Right cardiac atrium (tissue), 5 donors: ENCODE data around the gene PDE8B. TPM values are rescaled to one million over a fixed set of nuclear protein-coding genes. Genes with fewer than 3 reads are reported as not detected.
"Not testable (repeated sequence)": the region's sequence is repeated elsewhere in the genome, so short reads cannot be mapped to it uniquely, and the experiment has no call there.

Source experiments
- ATAC-seq, 2 donors: fragments of 200-7000 bp; cut with Tn5 transposase; one replicate each; pipeline versions ENCODE4 v1.8.0 to v1.9.1; 2020; ENCODE audit warnings: moderate library complexity in 2 of 2, mild to moderate bottlenecking in 1 of 2
- DNase-seq, 3 donors: peaks; one replicate each; pipeline ENCODE4 v3.0.0-alpha.2; 2020
- H3K27ac ChIP-seq: one replicate; pipeline ENCODE4 v1.5.1; 2013; ENCODE audit warnings: mild to moderate bottlenecking, low read length, control low read depth, moderate library complexity
- H3K27me3 ChIP-seq: one replicate; pipeline ENCODE4 v1.6.1; 2013; ENCODE audit not compliant: control insufficient read depth, insufficient read depth
- H3K4me1 ChIP-seq: one replicate; pipeline ENCODE4 v1.6.1; 2013; ENCODE audit warnings: low read length; ENCODE audit not compliant: control insufficient read depth, insufficient read depth
- H3K4me3 ChIP-seq: one replicate; pipeline ENCODE4 v1.5.1; 2013; ENCODE audit warnings: low read length, control low read depth
- H3K9me3 ChIP-seq: one replicate; pipeline ENCODE4 v1.6.1; 2013; ENCODE audit warnings: low read length; ENCODE audit not compliant: control insufficient read depth
- WGBS: extraction: QIAGEN DNeasy Blood & Tissue Kit; methylation state at CpG from one replicate; pipeline ENCODE4 v1.1.7; 2013; 5-methylcytosine and 5-hydroxymethylcytosine counted together
- intact Hi-C, 4 donors: fragments of 100-400 bp; cut with DNase I; formaldehyde crosslinking; loops; one replicate each; pipeline versions ENCODE4 v1.11.0 to v1.14.0; 2022 to 2023
- polyA plus RNA-seq: library from polyadenylated mRNA; stranded (reverse); fragments of 200-250 nt; gene quantifications from one replicate; pipeline ENCODE4 v1.2.3, GENCODE V29; 2013
- total RNA-seq, 4 donors: library from RNA; stranded (reverse); fragmentation: NEBNext Ultra II Directional; extraction: Animal tissue kit (Norgen Biotek cat#: 25700); gene quantifications; one replicate each; pipeline ENCODE4 v1.2.1, GENCODE V29; 2021
- donor health status: healthy with polysubstance abuse.
- donor health status: DM: no; HTN: yes; CAD: no.
- donor health status: DM: no; HTN: no; CAD: no.
- donor health status: DM: no; HTN: yes; CAD: no; lungs with severe emphysema.
- donor health status: DM: yes; HTN: yes; CAD: no.

Gene PDE8B
- total and polyA plus RNA-seq, 5 donors = 15.1 to 71.2 (median 43.8) TPM

GRCh38 chr5:77366717-77367500 is 156.4 kb downstream of the PDE8B start:
- H3K4me1 ChIP-seq = peaks cover 3% of the 10 kb centered on the region
- intact Hi-C loops = no loop called here
- H3K27me3 ChIP-seq = no peaks in the 10 kb centered on the region
- no peak for ATAC-seq
- no peaks in the 10 kb centered on the region for H3K9me3 ChIP-seq
- H3K27ac ChIP-seq = no peak overlapping the region
- 88% methylated on average over 5 of the region's 5 CpGs for WGBS
- DNase-seq = no peak
- no peak overlapping the region for H3K4me3 ChIP-seq

GRCh38 chr5:77367741-77368140 is 157.3 kb downstream of the PDE8B start:
- Histone ChIP-seq H3K27me3 (no peaks in the 10 kb centered on the region), H3K27ac (peak overlapping the region; percentile 45), H3K4me3 (no peak overlapping the region), H3K9me3 (no peaks in the 10 kb centered on the region), H3K4me1 (peaks cover 3% of the 10 kb centered on the region)
- 72% methylated on average over 4 of the region's 4 CpGs for WGBS
- ATAC-seq (peak in 1 of 2 donors; percentile 69), DNase-seq (peak in 1 of 3 donors; percentile 17)
- intact Hi-C loops = no loop called here

GRCh38 chr5:77368367-77368766 is 157.9 kb downstream of the PDE8B start:
- intact Hi-C loops = no loop called here
- Histone ChIP-seq H3K27me3 (no peaks in the 10 kb centered on the region), H3K27ac (peak overlapping the region; percentile 74), H3K4me3 (no peak overlapping the region), H3K9me3 (no peaks in the 10 kb centered on the region), H3K4me1 (peaks cover 3% of the 10 kb centered on the region)
- peak in 1 of 3 donors; percentile 19 for DNase-seq
- ATAC-seq = peak; percentile 72 to 86
- WGBS = 63% methylated on average over 5 of the region's 5 CpGs

- H3K27ac ChIP-seq = no peak overlapping the region
- intact Hi-C loops = no loop called here
- peaks cover 3% of the 10 kb centered on the region for H3K4me1 ChIP-seq
- DNase-seq (no peak), ATAC-seq (no peak)
- no peaks in the 10 kb centered on the region for H3K27me3 ChIP-seq
- no peaks in the 10 kb centered on the region for H3K9me3 ChIP-seq
- H3K4me3 ChIP-seq = no peak overlapping the region
- 58% methylated on average over 2 of the region's 2 CpGs for WGBS
Measured at GRCh38 chr5:77369566-77369965, 159.1 kb downstream of the PDE8B start.

GRCh38 chr5:77374686-77375085 is 164.2 kb downstream of the PDE8B start:
- H3K4me3 ChIP-seq = no peak overlapping the region
- no peaks in the 10 kb centered on the region for H3K9me3 ChIP-seq
- intact Hi-C loops = no loop called here

GRCh38 chr5:77376609-77377300 is 166.3 kb downstream of the PDE8B start:
- Histone ChIP-seq H3K9me3 (no peaks in the 10 kb centered on the region), H3K27me3 (no peaks in the 10 kb centered on the region), H3K4me1 (no peaks in the 10 kb centered on the region), H3K27ac (no peak overlapping the region), H3K4me3 (no peak overlapping the region)
- no peak for ATAC-seq
- intact Hi-C loops = no loop called here
- no peak for DNase-seq
- 84% methylated on average over 5 of the region's 5 CpGs for WGBS

More at GRCh38 chr5:77374686-77375085, 164.2 kb downstream of the PDE8B start:
- Histone ChIP-seq H3K27ac (no peak overlapping the region), H3K27me3 (no peaks in the 10 kb centered on the region), H3K4me1 (no peaks in the 10 kb centered on the region)
- 82% methylated on average over 3 of the region's 3 CpGs for whole genome bisulfite sequencing
- no peak for ATAC-seq
- DNase-seq = no peak

GRCh38 chr5:77379558-77380061 is 169.1 kb downstream of the PDE8B start:
- ATAC-seq (no peak), DNase-seq (no peak)
- no peak overlapping the region for H3K27ac ChIP-seq
- 65% methylated on average over 6 of the region's 6 CpGs for WGBS
- H3K4me1 ChIP-seq = no peaks in the 10 kb centered on the region
- no peak overlapping the region for H3K4me3 ChIP-seq
- intact Hi-C loops = no loop called here
- H3K9me3 ChIP-seq = no peaks in the 10 kb centered on the region
- no peaks in the 10 kb centered on the region for H3K27me3 ChIP-seq

- WGBS = 70% methylated on average over 4 of the region's 4 CpGs
- intact Hi-C loops = no loop called here
Measured at GRCh38 chr5:77380636-77381035, 170.2 kb downstream of the PDE8B start.

GRCh38 chr5:77383336-77383735 is 172.9 kb downstream of the PDE8B start:
- DNase-seq, H3K9me3 ChIP-seq, H3K4me1 ChIP-seq, H3K27me3 ChIP-seq, H3K4me3 ChIP-seq, ATAC-seq, H3K27ac ChIP-seq, intact Hi-C loops: not testable (repeated sequence)
- 87% methylated on average over 2 of the region's 2 CpGs for WGBS

More at GRCh38 chr5:77380636-77381035, 170.2 kb downstream of the PDE8B start:
- Histone ChIP-seq H3K9me3 (no peaks in the 10 kb centered on the region), H3K27ac (no peak overlapping the region), H3K27me3 (no peaks in the 10 kb centered on the region), H3K4me3 (no peak overlapping the region), H3K4me1 (no peaks in the 10 kb centered on the region)
- no peak for ATAC-seq
- no peak for DNase-seq

- H3K4me3 ChIP-seq, H3K4me1 ChIP-seq, intact Hi-C loops, H3K27me3 ChIP-seq, DNase-seq, ATAC-seq, H3K27ac ChIP-seq, H3K9me3 ChIP-seq: not testable (repeated sequence)
- 96% methylated on average over 1 of the region's 1 CpG for WGBS
Measured at GRCh38 chr5:77386340-77386739, 175.9 kb downstream of the PDE8B start.

- DNase-seq (no peak), ATAC-seq (no peak)
- Histone ChIP-seq H3K4me3 (no peak overlapping the region), H3K27me3 (no peaks in the 10 kb centered on the region), H3K4me1 (no peaks in the 10 kb centered on the region), H3K9me3 (no peaks in the 10 kb centered on the region), H3K27ac (no peak overlapping the region)
- intact Hi-C loops = no loop called here
- 74% methylated on average over 2 of the region's 2 CpGs for WGBS
Measured at GRCh38 chr5:77389746-77390145, 179.3 kb downstream of the PDE8B start.
